Gastrocnemius medialis (tissue), 4 donors: Measurements from ENCODE around the gene HSCB. TPM values are rescaled to one million over a fixed set of nuclear protein-coding genes. Genes with fewer than 3 reads are reported as not detected.

Source experiments
- ATAC-seq, 2 donors: fragments of 150-250 bp; one replicate each; pipeline ENCODE4 v1.9.1; 2016
- DNase-seq, 2 donors: peaks; one replicate each; pipeline ENCODE4 v3.0.0-alpha.2; 2019
- H3K27ac ChIP-seq, 4 donors: fragments of 200-600 bp; sonication (generic); 1 replicate in 1 of 4; 2 replicates in 3 of 4; pipeline ENCODE4 v1.5.1; 2016 to 2018; ENCODE audit warnings: mild to moderate bottlenecking in 2 of 4, moderate library complexity in 1 of 4
- H3K27me3 ChIP-seq, 3 donors: fragments of 200-600 bp; sonication (generic) in 2 of 3; 1 replicate in 1 of 3; 2 replicates in 2 of 3; pipeline versions ENCODE4 v1.5.1 to v1.6.0; 2016 to 2019; ENCODE audit warnings: mild to moderate bottlenecking in 1 of 3, moderate library complexity in 1 of 3
- H3K36me3 ChIP-seq, 2 donors: fragments of 200-600 bp; sonication (generic) in 1 of 2; one replicate each; pipeline ENCODE4 v1.5.1; 2017 to 2018
- H3K4me1 ChIP-seq, 2 donors: fragments of 200-600 bp; sonication (generic) in 1 of 2; one replicate each; pipeline ENCODE4 v1.5.1; 2016 to 2017; ENCODE audit warnings: mild to moderate bottlenecking in 2 of 2
- H3K4me3 ChIP-seq, 4 donors: fragments of 200-600 bp; sonication (generic) in 3 of 4; 1 replicate in 1 of 4; 2 replicates in 3 of 4; pipeline ENCODE4 v1.5.1; 2016 to 2019; ENCODE audit warnings: mild to moderate bottlenecking in 2 of 4
- H3K9me3 ChIP-seq, 3 donors: fragments of 200-600 bp; sonication (generic) in 2 of 3; 1 replicate in 1 of 3; 2 replicates in 2 of 3; pipeline ENCODE4 v1.5.1; 2016 to 2019
- CTCF ChIP-seq, 5 experiments: fragments of 450-650 bp in 3 of 5; fragments of 200-600 bp in 2 of 5; sonication (generic) in 2 of 5; IDR thresholded peaks in 4 of 5; conservative IDR thresholded peaks in 1 of 5; 1 replicate in 4 of 5; 2 replicates in 1 of 5; pipeline ENCODE4 v1.5.1; 2016 to 2019; ENCODE audit warnings: antibody characterized with exemption in 5 of 5, mild to moderate bottlenecking in 3 of 5, moderate library complexity in 3 of 5
- POLR2A ChIP-seq, 2 donors: fragments of 450-650 bp; IDR thresholded peaks; one replicate each; pipeline ENCODE4 v1.6.1; 2017; ENCODE audit warnings: antibody characterized with exemption in 2 of 2, mild to moderate bottlenecking in 2 of 2, moderate library complexity in 2 of 2
- in situ Hi-C, 4 donors: fragments of 200-750 bp; cut with MboI; loops; one replicate each; pipeline versions ENCODE4 v1.15.0 to v1.8.0; 2017; ENCODE audit warnings: low sequenced_read_pairs in 4 of 4
- intact Hi-C: fragments of 100-400 bp; cut with DNase I; formaldehyde crosslinking; loops from one replicate; pipeline ENCODE4 v1.15.1; 2023; ENCODE audit warnings: low total_unique reads
- total RNA-seq, 4 donors: library from RNA; depleted of rRNA; stranded (reverse); fragments of >200 nt; gene quantifications; one replicate each; pipeline versions ENCODE4 v1.1.0 to v1.2.3, GENCODE V29; 2016

HSCB gene
- total RNA-seq, 4 donors from 2014 or later = 14.4 to 30.4 (median 22.9) TPM

GRCh38 chr22:28718044-28718443, 23.8 kb upstream of the HSCB start:
- intact Hi-C loops (no loop called here), in situ Hi-C loops (no loop called here)
- ATAC-seq (no peak), DNase-seq (no peak)
- Histone ChIP-seq H3K36me3 (no peaks in the 10 kb centered on the region), H3K9me3 (no peaks in the 10 kb centered on the region), H3K4me3 (no peak overlapping the region), H3K27me3 (no peaks in the 10 kb centered on the region), H3K27ac (no peak overlapping the region), H3K4me1 (no peaks in the 10 kb centered on the region)
- TF ChIP-seq CTCF (IDR thresholded peaks at IDR 0.05 in 4 of 5, conservative IDR thresholded peaks at IDR 0.05 in 1 of 5) (no peak), POLR2A (IDR thresholded peaks at IDR 0.05) (no peak)

- Histone ChIP-seq H3K4me3 (no peak overlapping the region), H3K9me3 (no peaks in the 10 kb centered on the region), H3K36me3 (no peaks in the 10 kb centered on the region), H3K4me1 (no peaks in the 10 kb centered on the region), H3K27ac (no peak overlapping the region), H3K27me3 (no peaks in the 10 kb centered on the region)
- in situ Hi-C loops (no loop called here), intact Hi-C loops (no loop called here)
- TF ChIP-seq POLR2A (IDR thresholded peaks at IDR 0.05) (no peak), CTCF (IDR thresholded peaks at IDR 0.05 in 4 of 5, conservative IDR thresholded peaks at IDR 0.05 in 1 of 5) (no peak)
- ATAC-seq (no peak), DNase-seq (no peak)
These were observed 13.8 kb upstream of the HSCB start for GRCh38 chr22:28728002-28728401.

GRCh38 chr22:28728621-28729313, 13.1 kb upstream of the HSCB start:
- DNase-seq = no peak
- Histone ChIP-seq H3K27me3 (no peaks in the 10 kb centered on the region), H3K4me1 (no peaks in the 10 kb centered on the region), H3K9me3 (no peaks in the 10 kb centered on the region), H3K36me3 (no peaks in the 10 kb centered on the region), H3K27ac (no peak overlapping the region), H3K4me3 (no peak overlapping the region)
- intact Hi-C loops = no loop called here
- TF ChIP-seq POLR2A (IDR thresholded peaks at IDR 0.05) = no peak
- TF ChIP-seq CTCF (IDR thresholded peaks at IDR 0.05 in 4 of 5, conservative IDR thresholded peaks at IDR 0.05 in 1 of 5) = no peak
- ATAC-seq = no peak
- in situ Hi-C loops = no loop called here

GRCh38 chr22:28730179-28730578, 11.7 kb upstream of the HSCB start:
- no peak overlapping the region for H3K27ac ChIP-seq
- intact Hi-C loops (no loop called here), in situ Hi-C loops (no loop called here)
- DNase-seq = no peak
- H3K4me1 ChIP-seq = no peaks in the 10 kb centered on the region
- no peaks in the 10 kb centered on the region for H3K9me3 ChIP-seq
- H3K4me3 ChIP-seq = no peak overlapping the region
- H3K36me3 ChIP-seq = no peaks in the 10 kb centered on the region
- ATAC-seq = no peak
- TF ChIP-seq POLR2A (IDR thresholded peaks at IDR 0.05) (no peak), CTCF (IDR thresholded peaks at IDR 0.05 in 4 of 5, conservative IDR thresholded peaks at IDR 0.05 in 1 of 5) (no peak)
- no peaks in the 10 kb centered on the region for H3K27me3 ChIP-seq

GRCh38 chr22:28734393-28734792, 7.4 kb upstream of the HSCB start:
- no peak for TF ChIP-seq POLR2A (IDR thresholded peaks at IDR 0.05)
- H3K4me3 ChIP-seq = no peak overlapping the region

More at GRCh38 chr22:28734393-28734792, 7.4 kb upstream of the HSCB start:
- H3K4me1 ChIP-seq = no peaks in the 10 kb centered on the region
- DNase-seq (no peak), ATAC-seq (no peak)
- no peaks in the 10 kb centered on the region for H3K9me3 ChIP-seq
- H3K27me3 ChIP-seq = no peaks in the 10 kb centered on the region
- in situ Hi-C loops (no loop called here), intact Hi-C loops (no loop called here)
- no peak overlapping the region for H3K27ac ChIP-seq
- no peaks in the 10 kb centered on the region for H3K36me3 ChIP-seq
